NAMALWA (cell line): ENCODE results near the gene CUBN.
"Not testable (repeated sequence)": the region's sequence is repeated elsewhere in the genome, so short reads cannot be mapped to it uniquely, and the experiment has no call there.

Experiments
- DNase-seq: peaks from one replicate; pipeline ENCODE4 v3.0.0-alpha.2; 2015; ENCODE audit warnings: low spot score

The CUBN gene

DNA sequence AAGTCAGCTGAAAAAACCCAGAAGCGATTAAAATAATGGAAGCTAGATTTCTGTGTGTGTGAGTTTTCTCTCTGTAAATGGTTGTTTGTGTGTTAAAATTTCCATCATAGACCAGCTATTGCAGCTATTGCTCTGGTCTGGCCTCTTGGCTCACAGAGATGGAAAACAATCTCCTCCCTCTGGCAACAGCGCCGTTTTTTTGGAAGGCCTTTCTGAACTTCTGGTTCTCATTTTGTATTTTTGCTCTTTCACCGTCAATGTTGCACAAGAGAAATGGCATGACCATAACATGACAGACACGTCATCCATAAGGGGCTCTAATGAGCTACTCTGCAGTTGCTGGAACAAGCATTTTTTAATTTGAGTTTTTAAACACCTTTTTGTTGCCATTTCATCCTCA is 91.0 kb downstream of the CUBN start:
- DNase-seq, result no peak

DNA sequence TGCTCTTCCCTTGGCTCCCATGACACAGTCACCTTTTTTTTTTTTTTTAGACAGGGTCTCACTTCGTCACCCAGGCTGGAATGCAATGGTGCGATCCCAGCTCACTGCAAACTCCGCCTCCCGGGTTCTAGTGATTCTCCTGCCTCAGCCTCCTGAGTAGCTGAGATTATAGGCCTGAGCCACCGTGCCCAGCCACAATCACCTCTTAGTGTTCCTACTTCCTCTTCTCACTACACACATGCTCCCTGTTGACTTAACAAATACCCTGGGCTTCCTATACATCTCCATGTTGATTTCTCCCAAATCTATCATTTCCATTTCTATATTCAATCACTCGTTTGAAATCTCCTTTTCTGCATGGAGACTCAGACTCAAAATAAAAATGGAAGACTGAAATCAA is 91.7 kb downstream of the CUBN start:
- no peak for DNase-seq

DNA sequence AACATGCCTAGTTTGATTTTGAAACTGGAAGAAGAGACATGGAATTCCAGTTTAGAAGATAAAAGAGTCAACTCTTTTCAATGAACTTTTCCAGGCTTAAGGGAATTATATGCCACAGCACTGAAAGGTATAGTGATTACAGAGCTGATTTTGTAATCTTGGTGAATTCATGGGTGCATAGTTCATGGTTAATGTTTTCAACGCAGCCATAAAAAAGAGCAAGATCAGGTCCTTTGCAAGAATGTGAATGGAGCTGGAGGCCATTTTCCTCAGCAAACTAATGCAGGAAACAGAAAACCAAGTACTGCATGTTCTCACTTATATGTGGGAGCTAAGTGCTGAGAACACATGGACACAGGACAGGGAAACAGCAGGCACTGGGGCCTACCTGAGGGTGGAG is 94.2 kb downstream of the CUBN start:
- DNase-seq, result no peak

DNA sequence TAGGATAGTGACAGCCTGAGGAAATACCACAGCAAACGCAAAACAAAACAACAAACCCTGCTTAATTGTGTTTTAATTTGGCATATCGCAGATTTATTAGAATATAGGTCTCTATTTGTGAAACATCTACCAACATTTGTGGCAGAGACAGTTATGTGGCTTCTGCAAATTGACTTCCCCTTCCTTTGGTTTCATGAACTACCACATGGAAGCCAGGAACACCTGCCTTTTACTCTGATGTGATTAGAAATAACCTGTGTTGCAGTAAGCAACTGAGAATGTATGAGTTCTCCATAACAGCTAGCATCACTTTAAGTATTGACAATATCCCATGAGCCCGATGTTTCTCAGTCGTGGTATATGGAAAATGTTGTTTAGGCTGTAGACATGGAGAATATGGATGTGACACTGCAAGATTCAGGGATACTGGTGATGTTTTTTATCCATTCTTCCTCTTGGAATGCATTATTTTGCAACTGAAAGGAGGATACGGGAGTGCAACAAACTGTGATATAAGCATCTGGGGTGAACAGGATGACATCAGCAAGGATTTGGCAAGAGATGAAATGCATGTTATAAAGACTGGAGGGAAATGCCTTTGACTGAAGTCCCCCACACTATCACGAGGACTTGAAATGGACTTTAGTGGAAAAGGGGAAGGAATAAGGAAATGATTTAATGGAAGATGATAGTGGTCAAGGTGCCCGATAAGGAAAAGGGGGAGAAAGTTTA is 95.9 kb downstream of the CUBN start:
- DNase-seq, result no peak

GRCh38 chr10:17031637-17032635 is 97.7 kb downstream of the CUBN start:
- no peak for DNase-seq

GRCh38 chr10:17029581-17030271 is 99.9 kb downstream of the CUBN start:
- no peak for DNase-seq

- DNase-seq, result no peak
Observed at GRCh38 chr10:17029239-17029580, 100.4 kb downstream of the CUBN start.

- no peak for DNase-seq
Observed at GRCh38 chr10:17028798-17029197, 100.8 kb downstream of the CUBN start.

DNA sequence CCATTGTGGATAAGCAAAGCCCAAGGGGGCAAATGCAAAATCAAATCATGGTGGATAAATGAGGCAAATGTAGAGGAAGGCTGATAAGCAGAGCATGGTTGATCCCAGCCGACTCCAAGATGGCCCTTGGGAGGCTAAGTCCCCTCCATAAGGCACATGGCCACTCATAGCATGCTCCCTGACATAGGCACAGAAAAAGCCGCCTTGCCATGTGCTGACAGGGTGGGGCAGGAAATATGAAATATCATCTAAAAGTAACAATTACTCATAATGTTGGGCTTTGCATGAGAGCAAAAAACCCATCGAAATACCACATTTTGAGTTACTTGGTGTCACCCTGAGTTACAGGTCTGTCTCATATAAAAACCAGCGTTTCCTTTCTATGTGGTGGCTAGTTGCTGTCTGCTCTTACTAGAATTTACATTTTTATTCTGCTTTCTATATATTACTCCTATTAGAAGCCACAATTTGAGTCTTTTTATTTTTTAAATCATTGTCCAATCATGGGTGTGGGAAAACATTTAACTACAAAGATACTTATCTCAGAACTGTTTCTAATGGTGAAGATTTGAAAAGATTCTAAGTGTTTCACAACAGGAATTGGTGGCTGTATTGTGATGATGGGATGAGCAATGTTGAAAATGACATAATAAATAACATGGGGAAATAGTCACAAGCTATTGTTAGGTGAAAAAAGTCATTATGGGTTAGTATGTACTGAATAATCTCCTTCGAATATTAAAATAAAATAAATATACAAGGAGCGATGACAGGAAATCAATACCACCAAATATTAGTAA is 102.7 kb downstream of the CUBN start:
- DNase-seq, result no peak

DNA sequence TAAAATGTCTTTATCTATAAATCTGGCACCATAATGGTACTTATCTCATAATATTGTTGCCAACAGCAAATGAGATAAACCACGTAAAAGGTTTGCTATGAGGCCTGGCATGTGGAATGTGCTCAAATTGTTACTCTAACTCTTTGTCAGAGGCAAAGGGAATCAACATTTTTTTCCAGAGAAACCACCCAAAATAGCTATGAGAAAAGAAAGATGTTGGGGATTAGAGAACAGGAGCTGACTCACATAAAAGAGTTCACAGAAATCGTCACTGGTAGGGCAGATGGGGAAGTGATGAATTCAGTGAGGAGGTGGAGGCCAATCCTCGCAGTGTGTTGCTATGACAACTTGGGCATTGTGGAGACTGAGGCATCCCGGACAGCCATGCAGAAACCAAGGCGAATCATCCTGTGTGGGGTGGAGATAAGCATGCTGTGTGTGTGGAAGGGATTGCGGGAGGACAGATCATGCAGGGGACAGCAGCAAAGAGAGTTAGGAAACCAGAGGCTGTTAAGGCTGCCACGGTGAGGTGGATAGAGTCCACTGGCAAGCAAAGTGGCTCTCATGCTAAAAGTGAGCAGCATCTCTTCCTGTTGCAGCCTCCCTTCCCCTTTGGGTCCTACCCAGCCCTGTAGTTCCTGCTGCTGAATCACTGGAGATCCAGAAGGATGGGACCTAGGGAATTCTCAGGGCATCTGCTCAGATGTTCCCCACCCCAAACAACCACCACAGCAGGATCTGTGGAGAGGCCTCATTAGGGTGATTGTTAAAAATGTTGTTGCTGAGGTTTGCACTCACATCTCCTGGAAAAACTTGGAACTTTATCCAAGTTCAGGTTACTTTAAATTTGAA is 103.9 kb downstream of the CUBN start:
- DNase-seq, result no peak

DNA sequence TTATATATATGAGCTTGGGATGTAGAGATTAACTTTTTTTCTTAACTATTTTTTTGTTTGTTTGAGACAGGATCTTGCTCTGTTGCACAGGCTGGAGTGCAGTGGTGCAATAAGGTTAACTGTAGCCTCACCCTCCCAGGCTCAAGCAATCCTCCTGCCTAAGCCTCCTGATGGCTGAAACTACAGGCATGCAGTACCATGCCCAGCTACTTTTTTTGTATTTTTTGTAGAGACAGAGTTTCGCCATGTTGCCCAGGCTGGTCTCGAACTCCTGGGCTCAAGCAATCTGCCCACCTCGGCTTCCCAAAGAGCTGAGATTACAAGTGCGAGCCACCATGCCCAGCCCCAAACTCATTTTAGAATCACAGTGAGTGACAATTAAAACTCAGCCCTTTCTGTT is 105.2 kb downstream of the CUBN start:
- no peak for DNase-seq

DNA sequence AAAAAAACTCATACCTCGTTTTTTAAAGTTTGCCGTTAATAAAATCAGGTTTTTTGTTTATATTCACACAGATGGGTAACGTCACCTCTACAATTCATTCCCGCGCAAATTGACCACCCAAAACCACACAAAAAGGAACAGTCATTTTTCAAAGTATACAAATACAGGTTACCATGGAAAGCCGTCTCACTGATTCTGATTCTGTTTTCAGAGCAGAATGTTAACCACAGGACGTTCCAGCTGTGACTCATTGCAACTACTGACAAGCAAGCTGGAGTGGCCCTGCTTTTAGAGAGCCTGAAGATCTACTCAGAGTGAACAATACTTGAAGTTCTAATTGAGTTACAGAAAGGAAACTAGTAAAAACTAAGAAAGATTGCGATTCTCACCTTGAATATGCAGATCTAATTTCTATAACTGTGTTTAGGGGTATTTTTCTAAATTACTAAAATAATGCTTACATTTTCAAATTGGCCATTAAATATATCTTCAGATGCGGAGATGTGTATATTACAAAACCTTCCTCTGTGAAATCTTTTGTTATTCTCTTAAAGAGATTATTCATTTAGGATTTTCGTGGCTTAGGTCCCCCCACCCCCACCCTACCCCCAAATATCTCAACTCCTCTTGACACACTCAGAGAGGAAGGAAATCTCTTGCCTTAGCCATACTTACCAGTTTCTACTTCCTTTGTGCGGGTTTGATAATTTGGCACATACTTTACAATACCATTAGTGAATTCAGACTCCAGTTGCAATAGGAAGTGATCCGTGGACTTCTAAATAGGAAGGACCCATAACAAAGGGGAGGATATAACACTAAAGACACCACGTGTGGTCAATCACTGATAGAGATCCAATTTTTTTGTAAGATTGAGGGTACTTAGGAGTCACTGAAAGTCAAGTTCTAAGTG is 106.0 kb downstream of the CUBN start:
- DNase-seq, result peak; percentile 12

DNA sequence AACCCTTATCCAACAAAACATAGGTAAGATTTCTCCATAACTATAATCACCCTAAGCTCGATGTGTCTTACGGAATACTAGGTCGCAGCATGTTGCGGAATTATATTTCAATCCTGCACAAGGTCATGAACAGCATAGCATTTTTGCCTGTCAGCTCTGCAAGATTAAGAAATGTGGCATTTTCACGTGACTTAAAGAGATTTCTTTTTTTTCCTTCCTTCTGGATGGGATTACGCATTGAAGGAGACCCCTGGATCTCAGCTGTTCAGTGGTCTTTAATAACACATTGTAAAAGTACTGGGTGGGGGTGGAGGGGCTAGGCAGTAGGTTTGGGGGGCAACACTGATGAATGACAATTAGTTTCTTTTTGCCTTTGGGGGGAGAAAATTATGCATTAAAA is 106.7 kb downstream of the CUBN start:
- no peak for DNase-seq

- DNase-seq, result no peak
Observed at GRCh38 chr10:17022466-17022825, 107.2 kb downstream of the CUBN start.

DNA sequence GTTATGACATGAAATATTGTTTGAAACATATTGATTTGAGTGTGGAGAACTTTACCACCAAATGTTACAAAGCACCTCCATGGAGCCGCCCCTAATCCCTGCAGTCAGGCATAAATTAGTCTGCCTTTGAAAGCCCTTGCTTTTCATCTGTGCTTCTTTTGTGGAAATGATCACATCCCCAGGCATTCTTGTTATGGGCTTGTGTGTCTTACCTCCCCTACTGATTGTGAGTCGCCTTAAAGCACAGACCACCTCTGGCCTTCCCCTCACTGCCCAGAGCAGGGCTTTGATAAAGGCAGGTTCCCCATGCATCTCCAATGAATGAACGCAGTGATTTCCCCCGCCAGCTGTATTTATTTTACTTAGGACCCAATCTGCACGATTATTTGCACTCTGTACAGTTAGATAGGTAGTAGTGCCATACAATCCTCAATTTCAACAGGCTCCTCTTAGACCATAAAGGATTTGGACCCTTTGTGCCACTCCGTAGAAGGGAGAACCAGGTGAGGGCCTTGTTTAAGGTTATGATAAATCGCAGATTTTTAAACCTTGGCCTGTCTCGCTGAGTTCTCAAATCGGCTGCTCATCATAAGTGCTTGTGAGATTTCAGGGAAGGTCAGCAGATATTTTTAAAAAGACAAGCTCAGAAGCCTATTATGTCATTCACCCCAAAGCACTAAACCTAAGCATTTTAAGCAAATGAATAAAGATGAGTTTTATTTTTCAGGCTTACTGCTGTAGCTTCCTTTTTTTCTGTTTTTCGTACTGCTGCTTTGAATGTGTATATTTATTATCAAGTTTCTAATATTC is 107.8 kb downstream of the CUBN start:
- DNase-seq, result no peak

- no peak for DNase-seq
Observed at GRCh38 chr10:17019696-17020095, 109.9 kb downstream of the CUBN start.

GRCh38 chr10:17013131-17013983 is 116.3 kb downstream of the CUBN start:
- not testable (repeated sequence) for DNase-seq

DNA sequence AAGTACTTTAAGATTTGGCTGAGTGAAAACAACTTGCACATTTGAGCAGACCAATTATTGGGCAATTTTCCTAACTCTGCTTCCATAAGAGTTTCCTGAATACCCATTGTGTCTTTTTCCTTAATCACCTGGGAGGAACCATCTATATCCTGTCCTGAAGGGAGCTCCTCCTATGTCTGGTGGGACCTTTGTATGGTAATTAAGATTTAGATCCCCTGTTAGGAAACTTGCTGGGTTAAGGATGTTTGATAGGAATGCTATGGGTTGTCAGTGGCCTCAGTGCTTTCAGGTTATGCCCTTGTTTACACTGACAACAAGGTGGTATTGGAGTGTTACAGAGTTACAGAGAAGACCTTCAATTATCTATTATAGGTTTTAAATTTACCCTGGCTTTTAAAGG is 116.9 kb downstream of the CUBN start:
- DNase-seq, result not testable (repeated sequence)
